Mesenchymal stem cell (in vitro differentiated cells and primary cell): Measurements from ENCODE around the gene PLEKHM2.

Experiments used
- DNase-seq: peaks from one replicate; pipeline ENCODE4 v3.0.0-alpha.2; 2013
- H2AFZ ChIP-seq: one replicate; pipeline ENCODE4 v1.6.1; 2013; ENCODE audit warnings: low read depth, mild to moderate bottlenecking, control low read depth, inconsistent platforms, low read length, moderate library complexity
- H2AK5ac ChIP-seq: 2 replicates; pipeline ENCODE4 v1.6.1; 2013; ENCODE audit warnings: low read length, moderate library complexity, mild to moderate bottlenecking, inconsistent platforms; ENCODE audit not compliant: severe bottlenecking
- H2BK120ac ChIP-seq: one replicate; pipeline ENCODE4 v1.6.1; 2013; ENCODE audit warnings: low read depth, mild to moderate bottlenecking, inconsistent platforms, low read length, moderate library complexity
- H2BK12ac ChIP-seq, 2 experiments: one replicate each; pipeline ENCODE4 v1.6.1; 2013; ENCODE audit warnings: inconsistent platforms in 2 of 2, low read length in 2 of 2, mild to moderate bottlenecking in 2 of 2, moderate library complexity in 2 of 2, control low read depth in 1 of 2
- H2BK15ac ChIP-seq: one replicate; pipeline ENCODE4 v1.6.1; 2013; ENCODE audit warnings: mild to moderate bottlenecking, low read depth, inconsistent platforms; ENCODE audit not compliant: poor library complexity, severe bottlenecking
- H2BK5ac ChIP-seq: 2 replicates; pipeline ENCODE4 v1.6.1; 2013; ENCODE audit warnings: low read depth, mild to moderate bottlenecking, low read length, control low read depth, inconsistent platforms; ENCODE audit not compliant: poor library complexity, severe bottlenecking
- H3K14ac ChIP-seq, 2 experiments: one replicate each; pipeline ENCODE4 v1.6.1; 2013; ENCODE audit warnings: inconsistent platforms in 2 of 2, low read length in 2 of 2, control low read depth in 1 of 2, mild to moderate bottlenecking in 1 of 2, moderate library complexity in 1 of 2
- H3K18ac ChIP-seq, 2 experiments: one replicate each; pipeline ENCODE4 v1.6.1; 2013; ENCODE audit warnings: inconsistent platforms in 2 of 2, low read length in 2 of 2, control low read depth in 1 of 2, low read depth in 1 of 2, mild to moderate bottlenecking in 1 of 2
- H3K23ac ChIP-seq, 2 experiments: one replicate each; pipeline ENCODE4 v1.6.1; 2013; ENCODE audit warnings: inconsistent platforms in 2 of 2, low read length in 2 of 2, mild to moderate bottlenecking in 2 of 2, moderate library complexity in 2 of 2, control low read depth in 1 of 2
- H3K27ac ChIP-seq: 2 replicates; pipeline ENCODE4 v1.5.1; 2013; ENCODE audit warnings: mild to moderate bottlenecking, moderate library complexity, low read length, control low read depth, inconsistent platforms; ENCODE audit not compliant: poor library complexity, severe bottlenecking
- H3K27me3 ChIP-seq, 2 experiments: 2 replicates each; pipeline versions ENCODE4 v1.6.1 to v1.7.0; 2013; ENCODE audit warnings: low read length in 2 of 2, mild to moderate bottlenecking in 2 of 2, moderate library complexity in 2 of 2, control low read depth in 1 of 2, inconsistent platforms in 1 of 2; ENCODE audit not compliant: control insufficient read depth in 1 of 2, insufficient read depth in 1 of 2
- H3K36me3 ChIP-seq, 2 experiments: 2 replicates each; pipeline versions ENCODE4 v1.6.1 to v1.7.0; 2013; ENCODE audit warnings: low read length in 2 of 2, control low read depth in 1 of 2, inconsistent platforms in 1 of 2, low read depth in 1 of 2, mild to moderate bottlenecking in 1 of 2; ENCODE audit not compliant: insufficient read depth in 2 of 2, control insufficient read depth in 1 of 2
- H3K4ac ChIP-seq, 2 experiments: one replicate each; pipeline ENCODE4 v1.6.1; 2013; ENCODE audit warnings: inconsistent platforms in 2 of 2, low read length in 2 of 2, mild to moderate bottlenecking in 2 of 2, moderate library complexity in 2 of 2, control low read depth in 1 of 2, low read depth in 1 of 2
- H3K4me1 ChIP-seq: 2 replicates; pipeline ENCODE4 v1.6.1; 2013; ENCODE audit warnings: low read depth, low read length, control low read depth; ENCODE audit not compliant: control insufficient read depth, insufficient read depth
- H3K4me2 ChIP-seq: 2 replicates; pipeline ENCODE4 v1.6.1; 2013; ENCODE audit warnings: low read length, mild to moderate bottlenecking, inconsistent platforms; ENCODE audit not compliant: poor library complexity, severe bottlenecking
- H3K4me3 ChIP-seq, 2 experiments: 2 replicates each; pipeline versions ENCODE4 v1.5.1 to v1.7.0; 2013; ENCODE audit warnings: low read length in 2 of 2, mild to moderate bottlenecking in 2 of 2, control low read depth in 1 of 2, low read depth in 1 of 2; ENCODE audit not compliant: insufficient read depth in 1 of 2
- H3K79me1 ChIP-seq: replicated peaks from 2 replicates; pipeline ENCODE4 v1.6.1; 2013; ENCODE audit warnings: mild to moderate bottlenecking, control low read depth, low read length, inconsistent platforms; ENCODE audit not compliant: poor library complexity, severe bottlenecking
- H3K9ac ChIP-seq: 2 replicates; pipeline ENCODE4 v1.7.0; 2013; ENCODE audit warnings: mild to moderate bottlenecking, low read length, moderate library complexity
- H3K9me3 ChIP-seq: 2 replicates; pipeline ENCODE4 v1.7.0; 2013; ENCODE audit warnings: mild to moderate bottlenecking, low read length; ENCODE audit not compliant: control insufficient read depth
- H4K8ac ChIP-seq: one replicate; pipeline ENCODE4 v1.6.1; 2013; ENCODE audit warnings: inconsistent platforms, mild to moderate bottlenecking, low read length, moderate library complexity
- H4K91ac ChIP-seq: one replicate; pipeline ENCODE4 v1.6.1; 2013; ENCODE audit warnings: mild to moderate bottlenecking, low read length, inconsistent platforms
- WGBS: methylation state at CpG from one replicate; pipeline ENCODE4 v1.1.7; 2013; ENCODE audit warnings: mixed read lengths; 5-methylcytosine and 5-hydroxymethylcytosine counted together

Gene PLEKHM2

GRCh38 chr1:15751717-15752116 lies 67.6 kb downstream of the PLEKHM2 start:
- Histone ChIP-seq H3K4me3 (no peak overlapping the region), H3K18ac (no peak overlapping the region), H3K79me1 (no peaks in the 10 kb centered on the region), H3K27me3 (no peaks in the 10 kb centered on the region), H2BK120ac (no peak overlapping the region), H3K4me1 (peaks cover 2% of the 10 kb centered on the region), H4K8ac (no peak overlapping the region), H4K91ac (no peak overlapping the region), H2AFZ (no peak overlapping the region), H3K36me3 (no peaks in the 10 kb centered on the region), H2BK15ac (no peak overlapping the region), H3K14ac (no peak overlapping the region), H3K23ac (no peak overlapping the region), H3K27ac (no peak overlapping the region), H3K9me3 (no peaks in the 10 kb centered on the region), H3K4me2 (no peak overlapping the region), H3K4ac (no peak overlapping the region), H2AK5ac (no peak overlapping the region), H2BK12ac (no peak overlapping the region), H2BK5ac (no peak overlapping the region), H3K9ac (no peak overlapping the region)
- no peak for DNase-seq
- 83% methylated on average over 10 of the region's 10 CpGs for WGBS

GRCh38 chr1:15753776-15754175 lies 69.7 kb downstream of the PLEKHM2 start:
- peaks cover 14% of the 10 kb centered on the region for H3K4me1 ChIP-seq
- H3K9me3 ChIP-seq = no peaks in the 10 kb centered on the region
- H2BK15ac ChIP-seq = no peak overlapping the region
- no peak overlapping the region for H4K91ac ChIP-seq
- no peaks in the 10 kb centered on the region for H3K79me1 ChIP-seq
- H3K36me3 ChIP-seq = no peaks in the 10 kb centered on the region
- no peak for DNase-seq
- no peaks in the 10 kb centered on the region for H3K27me3 ChIP-seq
- no peak overlapping the region for H3K14ac ChIP-seq
- no peak overlapping the region for H3K4me2 ChIP-seq
- no peak overlapping the region for H2BK12ac ChIP-seq
- no peak overlapping the region for H3K23ac ChIP-seq
- no peak overlapping the region for H3K27ac ChIP-seq
- H2AK5ac ChIP-seq = no peak overlapping the region
- no peak overlapping the region for H3K18ac ChIP-seq
- H2BK5ac ChIP-seq = no peak overlapping the region
- H4K8ac ChIP-seq = no peak overlapping the region
- H3K9ac ChIP-seq = no peak overlapping the region
- no peak overlapping the region for H3K4ac ChIP-seq
- WGBS = 57% methylated on average over 10 of the region's 10 CpGs
- no peak overlapping the region for H2AFZ ChIP-seq
- no peak overlapping the region for H3K4me3 ChIP-seq
- no peak overlapping the region for H2BK120ac ChIP-seq

GRCh38 chr1:15755021-15755645 lies 71.0 kb downstream of the PLEKHM2 start:
- Histone ChIP-seq H2BK5ac (no peak overlapping the region), H3K79me1 (no peaks in the 10 kb centered on the region), H3K4me2 (no peak overlapping the region), H3K9ac (no peak overlapping the region), H3K27me3 (peaks cover 0 to 2% of the 10 kb centered on the region in 2 experiments), H3K36me3 (no peaks in the 10 kb centered on the region), H3K4ac (no peak overlapping the region), H3K9me3 (no peaks in the 10 kb centered on the region), H3K4me3 (no peak overlapping the region), H3K27ac (no peak overlapping the region), H2AK5ac (no peak overlapping the region), H2AFZ (no peak overlapping the region), H4K8ac (no peak overlapping the region), H3K14ac (no peak overlapping the region), H3K23ac (no peak overlapping the region), H3K4me1 (peaks cover 16% of the 10 kb centered on the region), H2BK12ac (no peak overlapping the region), H3K18ac (no peak overlapping the region), H2BK15ac (no peak overlapping the region), H2BK120ac (no peak overlapping the region), H4K91ac (no peak overlapping the region)
- no peak for DNase-seq
- WGBS = 89% methylated on average over 2 of the region's 2 CpGs

- H3K4me1 ChIP-seq = peaks cover 16% of the 10 kb centered on the region
- H3K23ac ChIP-seq = no peak overlapping the region
- no peak overlapping the region for H2BK5ac ChIP-seq
- H3K27me3 ChIP-seq = peaks cover 0 to 2% of the 10 kb centered on the region in 2 experiments
- no peaks in the 10 kb centered on the region for H3K36me3 ChIP-seq
- H3K27ac ChIP-seq = no peak overlapping the region
- H3K9ac ChIP-seq = no peak overlapping the region
- H3K18ac ChIP-seq = no peak overlapping the region
- H2AK5ac ChIP-seq = no peak overlapping the region
- no peak for DNase-seq
- H3K9me3 ChIP-seq = no peaks in the 10 kb centered on the region
- no peaks in the 10 kb centered on the region for H3K79me1 ChIP-seq
- H2AFZ ChIP-seq = no peak overlapping the region
- no peak overlapping the region for H3K4me3 ChIP-seq
- no peak overlapping the region for H2BK120ac ChIP-seq
- H3K4ac ChIP-seq = no peak overlapping the region
- H3K14ac ChIP-seq = no peak overlapping the region
- no peak overlapping the region for H3K4me2 ChIP-seq
- H4K91ac ChIP-seq = peak overlapping the region; percentile 34
- peak overlapping the region in 1 of 2 experiments; percentile 35 for H2BK12ac ChIP-seq
- WGBS = 100% methylated on average over 2 of the region's 4 CpGs
- no peak overlapping the region for H2BK15ac ChIP-seq
- no peak overlapping the region for H4K8ac ChIP-seq
Observed at GRCh38 chr1:15755646-15756040, 71.5 kb downstream of the PLEKHM2 start.
